Hepatic stellate cell (primary cell): ENCODE data around the gene CD8B2.
"Not testable (repeated sequence)": the region's sequence is repeated elsewhere in the genome, so short reads cannot be mapped to it uniquely, and the experiment has no call there.

Experiments
- DNase-seq: peaks from one replicate; pipeline ENCODE4 v3.0.0; 2011; ENCODE audit warnings: low spot score

Gene CD8B2

GRCh38 chr2:106486551-106487385 is at the start of gene CD8B2:
CD8B2 (plus strand) TSS chr2:106487364; CDS start chr2:106487427, 63 bp downstream.
- not testable (repeated sequence) for DNase-seq

- not testable (repeated sequence) for DNase-seq
Measured at GRCh38 chr2:106461882-106462281, 25.3 kb upstream of the CD8B2 start.

- DNase-seq = not testable (repeated sequence)
Measured at GRCh38 chr2:106467516-106467915, 19.6 kb upstream of the CD8B2 start.

GRCh38 chr2:106468107-106468506 is 19.1 kb upstream of the CD8B2 start, which contains the start of gene RGPD3:
RGPD3 (minus strand) TSS chr2:106468413; CDS start chr2:106468288, 125 bp downstream.
- DNase-seq = not testable (repeated sequence)

- not testable (repeated sequence) for DNase-seq
Measured at GRCh38 chr2:106470658-106471057, 16.5 kb upstream of the CD8B2 start.

- DNase-seq = not testable (repeated sequence)
Measured at GRCh38 chr2:106477647-106478046, 9.5 kb upstream of the CD8B2 start.

- DNase-seq = not testable (repeated sequence)
Measured at GRCh38 chr2:106479563-106479962, 7.6 kb upstream of the CD8B2 start.

GRCh38 chr2:106487386-106488191 is 425 bp downstream of the CD8B2 start:
- DNase-seq = not testable (repeated sequence)

- not testable (repeated sequence) for DNase-seq
Measured at GRCh38 chr2:106489701-106490100, 2.5 kb downstream of the CD8B2 start.

- DNase-seq = not testable (repeated sequence)
Measured at GRCh38 chr2:106492399-106492798, 5.2 kb downstream of the CD8B2 start.

- DNase-seq = not testable (repeated sequence)
Measured at GRCh38 chr2:106492913-106493312, 5.7 kb downstream of the CD8B2 start.

GRCh38 chr2:106498549-106498948 is 11.4 kb downstream of the CD8B2 start:
- not testable (repeated sequence) for DNase-seq

GRCh38 chr2:106500350-106500749 is 13.2 kb downstream of the CD8B2 start:
- DNase-seq = not testable (repeated sequence)

- not testable (repeated sequence) for DNase-seq
Measured at GRCh38 chr2:106502351-106502750, 15.2 kb downstream of the CD8B2 start.

- not testable (repeated sequence) for DNase-seq
Measured at GRCh38 chr2:106504192-106504591, 17.0 kb downstream of the CD8B2 start.

GRCh38 chr2:106504787-106505186 is 17.6 kb downstream of the CD8B2 start:
- not testable (repeated sequence) for DNase-seq

GRCh38 chr2:106506002-106506687 is 19.0 kb downstream of the CD8B2 start:
- DNase-seq = not testable (repeated sequence)

- not testable (repeated sequence) for DNase-seq
Measured at GRCh38 chr2:106508660-106509373, 21.7 kb downstream of the CD8B2 start.

GRCh38 chr2:106509374-106509770 is 22.2 kb downstream of the CD8B2 start:
- DNase-seq = not testable (repeated sequence)

GRCh38 chr2:106510791-106511190 is 23.6 kb downstream of the CD8B2 start:
- not testable (repeated sequence) for DNase-seq

- DNase-seq = not testable (repeated sequence)
Measured at GRCh38 chr2:106511476-106511901, 24.3 kb downstream of the CD8B2 start.
